CD4-positive, CD25-positive, alpha-beta regulatory T cell (primary cell): ENCODE results near the gene NEK7. TPM values are rescaled to one million over a fixed set of nuclear protein-coding genes. Genes with fewer than 3 reads are reported as not detected.
"Not testable (repeated sequence)": the region's sequence is repeated elsewhere in the genome, so short reads cannot be mapped to it uniquely, and the experiment has no call there.

Experiments used
- ATAC-seq, 2 donors: fragments of 150-1000 bp; cut with Tn5 transposase; one replicate each; pipeline ENCODE4 v1.10.0; 2021; ENCODE audit warnings: low read depth in 2 of 2, moderate number of reproducible peaks in 2 of 2, moderate library complexity in 1 of 2
- DNase-seq, 3 donors: peaks; one replicate each; pipeline versions ENCODE4 v3.0.0 to v3.0.0-alpha.2; 2012 to 2022; ENCODE audit warnings: mixed read lengths in 1 of 3
- H3K27ac ChIP-seq: one replicate; pipeline ENCODE4 v1.7.0; 2013; ENCODE audit warnings: mild to moderate bottlenecking, low read length; ENCODE audit not compliant: insufficient read depth, poor library complexity, severe bottlenecking
- H3K27me3 ChIP-seq: one replicate; pipeline ENCODE4 v1.7.0; 2013; ENCODE audit warnings: low read length; ENCODE audit not compliant: control insufficient read depth, insufficient read depth
- H3K36me3 ChIP-seq: one replicate; pipeline ENCODE4 v1.7.0; 2013; ENCODE audit warnings: mild to moderate bottlenecking, low read length, moderate library complexity; ENCODE audit not compliant: control insufficient read depth, insufficient read depth
- H3K4me1 ChIP-seq: 2 replicates; pipeline ENCODE4 v1.7.0; 2013; ENCODE audit warnings: mild to moderate bottlenecking, low read length; ENCODE audit not compliant: insufficient read depth, control insufficient read depth, poor library complexity, severe bottlenecking
- H3K4me3 ChIP-seq: one replicate; pipeline ENCODE4 v1.7.0; 2013; ENCODE audit warnings: low read depth, mild to moderate bottlenecking, low read length, moderate library complexity
- H3K9me3 ChIP-seq, 2 experiments: 1 replicate in 1 of 2; 2 replicates in 1 of 2; pipeline ENCODE4 v1.7.0; 2013; ENCODE audit warnings: low read length in 2 of 2, mild to moderate bottlenecking in 1 of 2, moderate library complexity in 1 of 2; ENCODE audit not compliant: control insufficient read depth in 2 of 2
- H3K27ac Mint-ChIP-seq, 3 donors: one replicate each; pipeline ENCODE4 v1.8.0; 2020 to 2022; ENCODE audit warnings: mild to moderate bottlenecking in 3 of 3, mixed read lengths in 3 of 3, moderate library complexity in 2 of 3
- H3K27me3 Mint-ChIP-seq: one replicate; pipeline ENCODE4 v1.8.0; 2022; ENCODE audit warnings: mild to moderate bottlenecking, mixed read lengths
- H3K36me3 Mint-ChIP-seq: one replicate; pipeline ENCODE4 v1.8.0; 2020; ENCODE audit warnings: mixed read lengths
- H3K4me1 Mint-ChIP-seq, 4 donors: one replicate each; pipeline ENCODE4 v1.8.0; 2020 to 2022; ENCODE audit warnings: mixed read lengths in 4 of 4, mild to moderate bottlenecking in 1 of 4
- H3K4me3 Mint-ChIP-seq, 4 donors: one replicate each; pipeline ENCODE4 v1.8.0; 2020 to 2022; ENCODE audit warnings: mild to moderate bottlenecking in 4 of 4, mixed read lengths in 4 of 4, moderate library complexity in 3 of 4
- H3K9me3 Mint-ChIP-seq, 7 donors: one replicate each; pipeline ENCODE4 v1.8.0; 2020 to 2022; ENCODE audit warnings: mixed read lengths in 7 of 7, mild to moderate bottlenecking in 3 of 7, moderate library complexity in 2 of 7
- polyA plus RNA-seq, 4 donors: library from polyadenylated mRNA; unstranded; fragments of 300-500 nt; fragmentation: Illumina TruSeq; gene quantifications; one replicate each; pipeline ENCODE4 v1.2.3, GENCODE V29; 2021
- total RNA-seq: library from RNA; stranded (reverse); gene quantifications from one replicate; pipeline ENCODE4 v1.2.3, GENCODE V29; 2022

The NEK7 gene
- total and polyA plus RNA-seq, 5 donors from 2014 or later = 37.7 to 61.3 (median 54.3) TPM

- no peak overlapping the region for H3K4me3 Mint-ChIP-seq
- DNase-seq = no peak
- H3K4me3 ChIP-seq = no peak overlapping the region
- H3K27ac ChIP-seq = no peak overlapping the region
- peaks cover 68% of the 10 kb centered on the region for H3K4me1 ChIP-seq
- H3K36me3 ChIP-seq = no peaks in the 10 kb centered on the region
- H3K27ac Mint-ChIP-seq = no peak overlapping the region
- H3K4me1 Mint-ChIP-seq = peaks cover 34 to 90% (median 70%) of the 10 kb centered on the region in 4 donors
- no peaks in the 10 kb centered on the region for H3K36me3 Mint-ChIP-seq
- no peak for ATAC-seq
- H3K27me3 ChIP-seq = no peaks in the 10 kb centered on the region
- no peaks in the 10 kb centered on the region for H3K27me3 Mint-ChIP-seq
- no peaks in the 10 kb centered on the region for H3K9me3 ChIP-seq
- no peaks in the 10 kb centered on the region for H3K9me3 Mint-ChIP-seq
Measured at GRCh38 chr1:198184516-198184915, 27.7 kb downstream of the NEK7 start.

GRCh38 chr1:198185146-198185545 is 28.3 kb downstream of the NEK7 start:
- no peaks in the 10 kb centered on the region for H3K36me3 ChIP-seq
- DNase-seq (no peak), ATAC-seq (no peak)
- peak overlapping the region in 1 of 3 donors; percentile 80 for H3K27ac Mint-ChIP-seq
- no peaks in the 10 kb centered on the region for H3K9me3 Mint-ChIP-seq
- peak overlapping the region; percentile 83 for H3K27ac ChIP-seq
- peaks cover 64% of the 10 kb centered on the region for H3K4me1 ChIP-seq
- H3K4me1 Mint-ChIP-seq = peaks cover 32 to 90% (median 67%) of the 10 kb centered on the region in 4 donors
- peak overlapping the region in 1 of 4 donors; percentile 51 for H3K4me3 Mint-ChIP-seq
- no peaks in the 10 kb centered on the region for H3K27me3 ChIP-seq
- peak overlapping the region; percentile 45 for H3K4me3 ChIP-seq
- H3K27me3 Mint-ChIP-seq = no peaks in the 10 kb centered on the region
- no peaks in the 10 kb centered on the region for H3K36me3 Mint-ChIP-seq
- H3K9me3 ChIP-seq = no peaks in the 10 kb centered on the region

GRCh38 chr1:198185759-198186158 is 29.0 kb downstream of the NEK7 start:
- Mint-ChIP-seq H3K4me3 (peak overlapping the region; percentile 49 to 55 (median 52)), H3K27me3 (no peaks in the 10 kb centered on the region), H3K4me1 (peaks cover 34 to 90% (median 68%) of the 10 kb centered on the region in 4 donors), H3K27ac (peak overlapping the region; percentile 71 to 90 (median 80)), H3K9me3 (no peaks in the 10 kb centered on the region), H3K36me3 (no peaks in the 10 kb centered on the region)
- peaks cover 61% of the 10 kb centered on the region for H3K4me1 ChIP-seq
- ATAC-seq (peak in 1 of 2 donors; percentile 20), DNase-seq (peak in 1 of 3 donors; percentile 58)
- H3K9me3 ChIP-seq = no peaks in the 10 kb centered on the region
- H3K36me3 ChIP-seq = no peaks in the 10 kb centered on the region
- peak overlapping the region; percentile 83 for H3K27ac ChIP-seq
- no peaks in the 10 kb centered on the region for H3K27me3 ChIP-seq
- peak overlapping the region; percentile 45 for H3K4me3 ChIP-seq

- ATAC-seq = no peak
- H3K27me3 Mint-ChIP-seq = no peaks in the 10 kb centered on the region
- no peaks in the 10 kb centered on the region for H3K9me3 Mint-ChIP-seq
- Histone ChIP-seq H3K4me3 (peak overlapping the region; percentile 72), H3K27me3 (no peaks in the 10 kb centered on the region), H3K36me3 (no peaks in the 10 kb centered on the region), H3K4me1 (peaks cover 63% of the 10 kb centered on the region), H3K27ac (peak overlapping the region; percentile 83), H3K9me3 (no peaks in the 10 kb centered on the region)
- peak overlapping the region; percentile 1 to 81 (median 49) for H3K4me3 Mint-ChIP-seq
- H3K36me3 Mint-ChIP-seq = no peaks in the 10 kb centered on the region
- no peak for DNase-seq
- H3K27ac Mint-ChIP-seq = peak overlapping the region; percentile 80 to 90 (median 81)
- H3K4me1 Mint-ChIP-seq = peaks cover 42 to 90% (median 62%) of the 10 kb centered on the region in 4 donors
Measured at GRCh38 chr1:198186916-198187580, 30.2 kb downstream of the NEK7 start.

GRCh38 chr1:198187973-198188588 is 31.3 kb downstream of the NEK7 start:
- peaks cover 57% of the 10 kb centered on the region for H3K4me1 ChIP-seq
- Mint-ChIP-seq H3K4me1 (peaks cover 32 to 90% (median 63%) of the 10 kb centered on the region in 4 donors), H3K36me3 (peaks cover 3% of the 10 kb centered on the region), H3K27ac (peak overlapping the region; percentile 80 to 90 (median 81)), H3K27me3 (no peaks in the 10 kb centered on the region), H3K9me3 (no peaks in the 10 kb centered on the region), H3K4me3 (peak overlapping the region; percentile 63 to 81 (median 75))
- H3K36me3 ChIP-seq = no peaks in the 10 kb centered on the region
- H3K9me3 ChIP-seq = no peaks in the 10 kb centered on the region
- H3K27ac ChIP-seq = peak overlapping the region; percentile 83
- DNase-seq (peak; percentile 28 to 71 (median 64)), ATAC-seq (peak; percentile 93 to 96)
- H3K27me3 ChIP-seq = no peaks in the 10 kb centered on the region
- H3K4me3 ChIP-seq = peak overlapping the region; percentile 72

GRCh38 chr1:198191117-198191516 is 34.3 kb downstream of the NEK7 start:
- no peaks in the 10 kb centered on the region for H3K27me3 Mint-ChIP-seq
- peak overlapping the region in 2 of 4 donors; percentile 57 to 63 for H3K4me3 Mint-ChIP-seq
- no peaks in the 10 kb centered on the region for H3K36me3 ChIP-seq
- H3K27ac Mint-ChIP-seq = peak overlapping the region; percentile 21 to 76 (median 48)
- no peak for ATAC-seq
- H3K27me3 ChIP-seq = no peaks in the 10 kb centered on the region
- no peak for DNase-seq
- H3K36me3 Mint-ChIP-seq = peaks cover 3% of the 10 kb centered on the region
- peak overlapping the region; percentile 27 for H3K27ac ChIP-seq
- H3K4me1 ChIP-seq = peaks cover 53% of the 10 kb centered on the region
- H3K9me3 Mint-ChIP-seq = no peaks in the 10 kb centered on the region
- H3K4me1 Mint-ChIP-seq = peaks cover 32 to 90% (median 67%) of the 10 kb centered on the region in 4 donors
- no peaks in the 10 kb centered on the region for H3K9me3 ChIP-seq
- H3K4me3 ChIP-seq = peak overlapping the region; percentile 30

- H3K27ac Mint-ChIP-seq = peak overlapping the region; percentile 1 to 78 (median 32)
Measured at GRCh38 chr1:198193871-198194270, 37.1 kb downstream of the NEK7 start.

More at GRCh38 chr1:198193871-198194270, 37.1 kb downstream of the NEK7 start:
- not testable (repeated sequence) for H3K4me3 ChIP-seq, H3K9me3 Mint-ChIP-seq, DNase-seq, H3K36me3 ChIP-seq, H3K9me3 ChIP-seq, H3K27me3 ChIP-seq, H3K27me3 Mint-ChIP-seq, H3K27ac ChIP-seq, H3K36me3 Mint-ChIP-seq, ATAC-seq
- peaks cover 37 to 90% (median 60%) of the 10 kb centered on the region in 4 donors for H3K4me1 Mint-ChIP-seq
- peaks cover 34% of the 10 kb centered on the region for H3K4me1 ChIP-seq
- peak overlapping the region in 1 of 4 donors; percentile 9 for H3K4me3 Mint-ChIP-seq
